GM12874 (cell line): ENCODE results near the gene MTFP1.

Experiments
- CTCF ChIP-seq: IDR thresholded peaks from 2 replicates; pipeline ENCODE4 v1.5.1; 2011; ENCODE audit warnings: low read depth, mild to moderate bottlenecking, control low read depth, low read length, moderate library complexity; ENCODE audit not compliant: insufficient read depth

Gene MTFP1

GRCh38 chr22:30439226-30439625 lies 13.7 kb downstream of the MTFP1 start:
- TF ChIP-seq CTCF: no peak

DNA sequence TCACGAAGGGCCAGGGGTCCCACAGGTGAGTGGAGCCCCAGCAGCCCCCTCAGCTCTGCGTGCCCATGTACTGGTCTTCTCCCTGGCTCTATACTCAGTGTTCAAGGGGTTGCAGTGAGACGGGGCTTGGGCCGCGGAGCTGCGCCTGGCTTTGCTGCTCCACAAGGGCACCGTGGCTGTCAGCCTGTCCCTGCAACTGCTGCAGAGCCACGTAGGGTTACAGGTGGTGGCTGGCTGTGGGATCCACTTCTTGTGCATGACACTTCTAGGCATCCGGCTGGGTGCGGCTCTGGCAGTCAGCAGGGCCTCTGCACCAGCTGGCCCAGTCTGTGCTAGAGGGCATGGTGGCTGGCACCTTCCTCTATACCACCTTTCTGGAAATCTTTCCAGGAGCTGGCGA lies 14.3 kb downstream of the MTFP1 start:
- TF ChIP-seq CTCF: no peak

- TF ChIP-seq CTCF: no peak
Observed at GRCh38 chr22:30441088-30441487, 15.5 kb downstream of the MTFP1 start.

DNA sequence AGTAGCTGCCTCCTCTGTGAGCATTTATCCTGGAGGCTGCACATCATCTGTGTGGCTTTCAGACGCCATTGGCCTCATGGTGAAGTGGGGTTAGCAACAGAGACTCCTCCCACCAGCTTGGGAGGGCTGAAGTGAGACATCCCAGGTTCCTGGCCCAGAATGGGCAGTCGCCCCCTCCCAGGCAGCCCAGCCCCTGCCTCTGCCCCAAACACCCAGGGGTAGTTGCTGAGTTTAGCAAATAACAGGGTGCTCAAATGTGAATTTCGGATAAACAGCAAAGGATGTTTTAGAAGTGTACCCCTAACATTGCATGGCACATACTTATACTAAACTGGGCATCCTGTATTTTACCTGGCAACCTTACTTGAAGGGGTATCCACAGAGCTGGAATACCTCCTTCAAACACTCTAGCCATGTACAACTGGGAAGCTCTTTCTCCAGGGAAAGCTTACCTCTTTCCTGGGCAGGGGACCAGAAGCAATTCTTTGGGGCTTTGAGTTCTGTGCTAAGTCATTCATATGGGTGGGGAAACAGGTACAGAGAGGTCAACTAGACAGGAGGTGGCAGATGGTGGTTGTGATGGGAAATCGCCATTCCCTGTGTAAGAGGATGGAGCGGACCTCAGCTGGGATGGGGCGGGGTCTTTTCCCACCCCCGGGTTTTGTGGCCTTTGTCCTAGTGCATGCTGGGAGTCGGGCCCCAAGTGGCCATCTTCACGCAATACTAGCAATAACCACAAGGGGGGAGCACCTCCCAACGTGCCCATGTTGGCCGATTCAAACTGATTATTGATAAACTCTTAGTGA lies 19.3 kb downstream of the MTFP1 start:
- peak; percentile 79 for TF ChIP-seq CTCF

GRCh38 chr22:30445438-30446145 lies 20.0 kb downstream of the MTFP1 start:
- no peak for TF ChIP-seq CTCF

GRCh38 chr22:30447656-30448055 lies 22.1 kb downstream of the MTFP1 start:
- TF ChIP-seq CTCF: no peak

- no peak for TF ChIP-seq CTCF
Observed at GRCh38 chr22:30452861-30453260, 27.3 kb downstream of the MTFP1 start.
